Neural progenitor cell (in vitro differentiated cells): ENCODE measurements around the gene ZKSCAN8.

ENCODE experiments used
- CTCF ChIP-seq: fragments of 200-600 bp; sonication (generic); IDR thresholded peaks from 2 replicates; pipeline ENCODE4 v1.5.1; 2017; ENCODE audit warnings: antibody characterized with exemption, mild to moderate bottlenecking
- EZH2phosphoT487 ChIP-seq: fragments of 200-600 bp; sonication (generic); IDR thresholded peaks from 2 replicates; pipeline ENCODE4 v1.6.1; 2017; ENCODE audit warnings: antibody characterized with exemption

GRCh38 chr6:28159029-28159607 is 17.4 kb downstream of the ZKSCAN8 start:
- TF ChIP-seq CTCF (no peak), EZH2phosphoT487 (no peak)
